Pulmonary artery endothelial cell (primary cell): ENCODE data around the gene HEPH. TPM values are rescaled to one million over a fixed set of nuclear protein-coding genes. Genes with fewer than 3 reads are reported as not detected.
"Not testable (repeated sequence)": the region's sequence is repeated elsewhere in the genome, so short reads cannot be mapped to it uniquely, and the experiment has no call there.

Experiments
- DNase-seq: peaks from one replicate; pipeline ENCODE4 v3.0.0-alpha.2; 2011; ENCODE audit warnings: low read depth, low spot score
- total RNA-seq: library from RNA; depleted of rRNA; stranded (reverse); fragments of >200 nt; gene quantifications from 2 replicates; pipeline ENCODE4 v1.2.3, GENCODE V29; 2014

Gene HEPH
- total RNA-seq, 1 donor from 2014 or later, result 3.0 TPM

- no peak for DNase-seq
Observed at GRCh38 chrX:66200855-66201795, 37.1 kb downstream of the HEPH start.

DNA sequence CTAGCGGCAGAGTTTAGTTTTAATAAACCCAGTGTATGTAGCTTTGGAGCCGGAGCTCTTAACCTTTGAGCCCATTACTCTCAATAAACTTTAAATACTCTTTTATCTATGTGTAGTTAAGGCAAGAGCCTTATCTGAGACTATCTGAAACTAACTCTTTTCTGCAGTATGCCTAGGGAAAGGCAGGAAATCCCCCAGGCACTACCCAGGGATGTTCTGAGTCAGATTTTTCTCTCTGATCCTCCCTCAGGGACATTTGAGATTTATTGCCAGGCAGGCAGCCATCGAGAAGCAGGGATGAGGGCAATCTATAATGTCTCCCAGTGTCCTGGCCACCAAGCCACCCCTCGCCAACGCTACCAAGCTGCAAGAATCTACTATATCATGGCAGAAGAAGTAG lies 39.1 kb downstream of the HEPH start:
- no peak for DNase-seq

DNA sequence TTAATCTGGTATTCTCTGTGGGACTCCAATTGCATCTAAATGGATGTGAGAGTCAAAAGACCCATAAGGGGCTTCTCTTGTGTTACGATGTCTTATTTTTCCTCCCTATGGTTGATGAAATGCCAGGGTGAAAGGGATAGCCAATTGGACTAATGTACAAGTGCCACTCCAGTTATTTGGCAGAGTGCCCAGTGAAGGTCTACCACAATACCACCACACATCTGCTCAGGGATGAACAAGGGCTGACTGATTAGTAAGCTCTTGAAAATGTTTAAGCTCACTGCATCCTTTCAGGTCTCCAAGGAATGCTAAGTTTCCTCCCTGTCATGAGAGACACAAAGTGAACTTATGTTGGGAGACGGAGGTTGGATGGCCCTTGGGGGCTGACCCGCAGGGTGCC lies 57.8 kb downstream of the HEPH start:
- DNase-seq, result no peak

DNA sequence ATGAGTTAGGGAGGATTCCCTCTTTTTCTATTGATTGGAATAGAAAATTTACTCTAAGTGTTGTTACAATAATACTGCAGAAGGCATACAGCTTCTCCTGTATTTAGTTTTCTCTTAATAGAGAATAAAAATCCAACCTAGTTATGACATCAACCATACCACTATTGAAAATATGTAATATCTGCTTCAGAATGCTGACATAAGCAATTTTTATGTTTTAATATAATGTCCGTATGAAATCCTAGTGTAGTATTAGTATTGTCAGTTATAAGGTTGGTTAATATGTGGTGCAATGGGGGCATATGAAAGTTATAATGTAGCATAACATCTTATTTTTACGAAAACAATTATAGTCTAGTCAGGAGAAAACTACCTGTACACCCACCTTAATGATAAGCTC lies 68.2 kb downstream of the HEPH start:
- no peak for DNase-seq

DNA sequence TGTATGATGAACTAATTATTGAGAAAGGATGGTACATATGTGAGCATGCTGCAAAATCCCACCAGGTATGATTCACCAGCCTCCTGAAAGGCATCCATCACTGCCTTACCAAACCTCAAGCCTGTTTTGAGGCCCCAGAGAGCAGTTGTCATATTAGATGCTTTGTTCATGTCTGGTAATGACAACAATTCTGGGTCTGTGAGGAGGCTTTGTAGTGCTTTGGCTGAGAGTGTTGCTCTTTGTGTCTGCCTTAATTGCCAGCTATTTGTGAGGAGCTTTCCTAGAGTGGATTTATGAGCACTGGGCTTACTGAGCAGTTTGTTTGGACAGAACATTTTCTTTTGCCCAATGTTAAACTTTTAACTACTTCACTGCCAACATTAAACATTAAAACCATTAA lies 69.2 kb downstream of the HEPH start:
- no peak for DNase-seq

DNA sequence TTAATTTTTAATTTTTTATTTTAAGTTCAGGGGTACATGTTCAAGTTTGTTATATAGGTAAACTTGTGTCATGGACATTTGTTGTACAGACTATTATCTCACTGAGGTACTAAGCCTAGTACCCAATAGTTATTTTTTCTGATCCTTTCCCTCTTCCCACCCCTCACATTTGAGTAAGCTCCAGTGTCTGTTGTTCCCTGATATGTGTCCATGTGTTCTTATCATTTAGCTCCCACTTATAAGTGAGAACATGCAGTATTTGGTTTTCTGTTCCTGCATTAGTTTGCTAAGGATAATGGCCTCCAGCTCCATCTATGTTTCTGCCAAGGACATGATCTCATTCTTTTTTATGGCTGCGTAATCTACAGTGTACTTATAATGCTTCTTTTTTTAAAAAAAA lies 69.9 kb downstream of the HEPH start:
- DNase-seq, result not testable (repeated sequence)

DNA sequence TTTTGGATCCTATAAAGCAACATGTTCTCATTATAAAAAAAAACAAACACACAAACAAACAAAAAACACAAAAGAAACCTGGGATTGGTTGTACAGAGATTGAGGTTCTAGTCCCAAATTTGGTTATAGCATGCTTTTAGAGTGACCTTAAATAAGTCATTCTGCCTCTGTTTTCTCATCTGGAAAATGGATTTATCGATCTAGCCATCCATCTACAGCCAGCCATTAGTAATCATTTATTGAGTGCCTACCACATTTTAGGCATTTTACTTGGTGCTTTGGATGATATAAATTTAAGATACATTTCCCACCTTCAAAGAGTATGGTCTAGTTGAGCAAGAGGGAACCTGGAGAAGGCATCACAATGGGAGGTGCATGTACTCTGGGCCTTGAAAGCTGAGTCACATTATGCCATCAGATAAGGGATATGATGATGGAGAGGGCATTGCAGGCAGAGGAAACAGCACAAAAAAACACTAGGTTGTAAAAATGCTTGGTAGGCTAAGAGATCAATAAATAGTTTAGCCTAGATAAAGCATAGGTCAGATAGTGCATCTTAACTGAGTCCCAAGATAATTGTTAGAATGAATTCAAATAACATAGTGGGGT lies 91.4 kb downstream of the HEPH start:
- DNase-seq, result no peak

- DNase-seq, result no peak
Observed at GRCh38 chrX:66262807-66263206, 98.8 kb downstream of the HEPH start.

Other genes with a start within 250 kb of the HEPH start
- gene VSIG4, start 124.2 kb upstream of the HEPH start, total RNA-seq, result not detected in 2 replicates